SK-N-MC (cell line): Measurements from ENCODE around the gene PNPLA1.

Experiments
- DNase-seq: peaks from one replicate; pipeline ENCODE4 v3.0.0-alpha.2; 2011; ENCODE audit warnings: low read depth, low spot score
- H3K27ac ChIP-seq: fragments of 200-600 bp; sonication (generic); 2 replicates; pipeline ENCODE4 v1.5.1; 2016; ENCODE audit warnings: mixed run types
- H3K36me3 ChIP-seq: fragments of 200-600 bp; sonication (generic); 2 replicates; pipeline ENCODE4 v1.6.1; 2017; ENCODE audit warnings: antibody characterized with exemption, low read length, mixed read lengths; ENCODE audit not compliant: insufficient read depth
- H3K4me3 ChIP-seq: fragments of 200-600 bp; sonication (generic); 2 replicates; pipeline ENCODE4 v1.5.1; 2016
- H3K9ac ChIP-seq: fragments of 200-600 bp; sonication (generic); 2 replicates; pipeline ENCODE4 v1.8.0; 2017; ENCODE audit warnings: mixed run types, mixed read lengths; ENCODE audit not compliant: insufficient read length
- H3K9me3 ChIP-seq: fragments of 200-600 bp; sonication (generic); 2 replicates; pipeline ENCODE4 v1.6.1; 2017; ENCODE audit warnings: low read depth, mild to moderate bottlenecking, antibody characterized with exemption, low read length, moderate library complexity, mixed read lengths
- EZH2 ChIP-seq: fragments of 200-600 bp; sonication (generic); IDR thresholded peaks from one replicate; pipeline ENCODE4 v1.6.1; 2017; ENCODE audit warnings: antibody characterized with exemption
- FOXP2 ChIP-seq: optimal IDR thresholded peaks from 2 replicates; pipeline ENCODE3; 2011; ENCODE audit warnings: mild to moderate bottlenecking, moderate library complexity; ENCODE audit not compliant: insufficient read depth; ENCODE audit errors: extremely low read length, control extremely low read depth
- POLR2AphosphoS5 ChIP-seq: IDR thresholded peaks from 2 replicates; pipeline ENCODE4 v1.6.1; 2012; ENCODE audit warnings: mild to moderate bottlenecking, low read depth, low read length, borderline replicate concordance

The PNPLA1 gene

DNA sequence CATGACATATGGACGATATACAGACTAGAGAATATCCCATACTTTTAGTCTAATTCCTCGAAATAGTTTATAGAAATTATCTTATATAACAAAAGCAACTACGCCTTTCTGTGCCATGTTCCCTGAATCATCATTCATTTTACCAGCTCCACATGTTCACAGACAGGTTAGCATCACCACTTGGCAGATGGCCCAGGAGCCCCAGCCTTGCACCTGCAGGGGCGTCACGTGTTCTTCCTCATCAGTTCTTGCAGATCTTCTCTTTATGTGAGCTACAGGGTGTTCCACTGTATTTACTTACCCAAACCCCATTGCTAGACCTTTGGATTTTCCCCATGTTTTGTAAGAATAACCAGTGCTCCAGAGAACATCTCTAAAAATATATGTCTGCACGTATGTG is 79.4 kb downstream of the PNPLA1 start:
- Histone ChIP-seq H3K9ac (no peak overlapping the region), H3K9me3 (no peaks in the 10 kb centered on the region), H3K36me3 (no peaks in the 10 kb centered on the region), H3K27ac (no peak overlapping the region), H3K4me3 (no peak overlapping the region)
- no peak for DNase-seq
- TF ChIP-seq EZH2 (no peak), FOXP2 (no peak), POLR2AphosphoS5 (no peak)

GRCh38 chr6:36350082-36350481 is 80.2 kb downstream of the PNPLA1 start:
- Histone ChIP-seq H3K4me3 (no peak overlapping the region), H3K27ac (no peak overlapping the region), H3K9ac (no peak overlapping the region), H3K9me3 (no peaks in the 10 kb centered on the region), H3K36me3 (no peaks in the 10 kb centered on the region)
- TF ChIP-seq POLR2AphosphoS5 (no peak), FOXP2 (no peak), EZH2 (no peak)
- DNase-seq: no peak

- DNase-seq: no peak
- no peak overlapping the region for H3K27ac ChIP-seq
- TF ChIP-seq POLR2AphosphoS5: no peak
- no peak for TF ChIP-seq FOXP2
- TF ChIP-seq EZH2: no peak
- H3K9ac ChIP-seq: no peak overlapping the region
- H3K4me3 ChIP-seq: no peak overlapping the region
- no peaks in the 10 kb centered on the region for H3K9me3 ChIP-seq
- H3K36me3 ChIP-seq: no peaks in the 10 kb centered on the region
These were observed 81.1 kb downstream of the PNPLA1 start for GRCh38 chr6:36350681-36351571.

- no peaks in the 10 kb centered on the region for H3K9me3 ChIP-seq
- H3K9ac ChIP-seq: no peak overlapping the region
- H3K36me3 ChIP-seq: no peaks in the 10 kb centered on the region
- no peak for DNase-seq
- no peak overlapping the region for H3K4me3 ChIP-seq
- TF ChIP-seq POLR2AphosphoS5 (no peak), FOXP2 (no peak), EZH2 (no peak)
- no peak overlapping the region for H3K27ac ChIP-seq
These were observed 82.8 kb downstream of the PNPLA1 start for GRCh38 chr6:36352477-36353157.

DNA sequence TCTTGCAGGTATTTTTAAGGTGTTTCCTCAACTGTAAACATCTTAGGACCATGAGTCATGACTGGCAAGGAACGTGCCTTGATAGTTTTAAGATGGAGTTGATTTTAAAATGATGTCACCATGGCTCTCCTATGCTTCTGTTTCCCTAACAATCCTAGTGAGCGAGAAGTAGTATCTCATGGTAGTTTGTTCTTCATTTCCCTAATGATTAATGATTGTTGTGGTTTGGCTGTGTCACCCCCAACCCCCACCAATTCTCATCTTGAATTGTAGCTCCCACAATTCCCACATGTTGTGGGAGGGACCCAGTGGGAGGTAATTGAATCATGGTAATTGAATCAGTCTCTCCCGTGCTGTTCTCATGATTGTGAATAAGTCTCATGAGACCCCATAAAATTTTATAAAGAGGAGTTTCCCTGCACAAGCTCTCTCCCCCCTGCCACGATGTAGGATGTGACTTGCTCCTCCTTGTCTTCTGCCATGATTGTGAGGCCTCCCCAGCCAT is 83.6 kb downstream of the PNPLA1 start:
- H3K4me3 ChIP-seq: no peak overlapping the region
- H3K9ac ChIP-seq: no peak overlapping the region
- H3K9me3 ChIP-seq: no peaks in the 10 kb centered on the region
- no peak overlapping the region for H3K27ac ChIP-seq
- no peak for DNase-seq
- no peaks in the 10 kb centered on the region for H3K36me3 ChIP-seq
- TF ChIP-seq POLR2AphosphoS5 (no peak), FOXP2 (no peak), EZH2 (no peak)

DNA sequence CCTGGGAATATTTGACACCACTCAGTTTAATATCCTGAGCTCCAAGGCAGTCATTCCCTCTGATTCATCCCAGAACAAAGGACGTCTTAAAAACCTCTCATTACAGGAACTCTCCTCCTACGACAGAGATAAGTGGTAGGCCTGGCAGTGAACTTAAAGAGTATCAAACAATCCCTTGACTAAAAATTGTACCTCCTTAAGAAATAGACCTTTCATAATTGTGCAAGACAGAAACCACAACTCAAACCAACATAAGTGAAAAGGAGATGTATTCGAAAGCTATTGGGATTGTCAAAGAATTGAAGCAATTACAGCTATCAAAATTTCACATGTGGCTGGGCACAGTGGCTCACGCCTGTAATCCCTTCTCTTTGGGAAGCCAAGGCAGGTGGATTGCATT is 86.0 kb downstream of the PNPLA1 start:
- no peak overlapping the region for H3K4me3 ChIP-seq
- H3K36me3 ChIP-seq: no peaks in the 10 kb centered on the region
- TF ChIP-seq FOXP2: no peak
- no peak for TF ChIP-seq EZH2
- no peak for TF ChIP-seq POLR2AphosphoS5
- no peaks in the 10 kb centered on the region for H3K9me3 ChIP-seq
- H3K9ac ChIP-seq: no peak overlapping the region
- DNase-seq: no peak
- H3K27ac ChIP-seq: no peak overlapping the region

DNA sequence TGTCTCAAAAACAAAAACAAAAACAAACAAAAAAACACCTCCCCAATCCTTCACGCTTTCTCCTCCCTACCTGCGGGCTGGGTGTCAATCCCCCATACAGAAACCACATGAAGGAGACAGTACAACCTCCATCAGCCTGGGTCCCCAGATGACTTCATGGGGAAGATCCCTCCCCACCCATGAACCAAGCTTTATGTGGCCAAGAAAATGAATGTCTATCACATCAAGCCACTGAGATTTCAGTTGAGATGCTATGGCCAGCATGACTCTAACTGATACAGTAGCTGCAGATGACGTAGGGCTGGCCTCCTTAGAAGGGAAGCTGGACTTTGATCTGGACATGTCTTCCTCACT is 88.0 kb downstream of the PNPLA1 start:
- DNase-seq: no peak
- no peak overlapping the region for H3K27ac ChIP-seq
- no peaks in the 10 kb centered on the region for H3K9me3 ChIP-seq
- no peaks in the 10 kb centered on the region for H3K36me3 ChIP-seq
- H3K4me3 ChIP-seq: no peak overlapping the region
- H3K9ac ChIP-seq: no peak overlapping the region
- TF ChIP-seq POLR2AphosphoS5 (no peak), FOXP2 (no peak), EZH2 (no peak)
